ENCODE results near the gene ZMYND12. TPM values are rescaled to one million over a fixed set of nuclear protein-coding genes. Genes with fewer than 3 reads are reported as not detected.
"Not testable (repeated sequence)": the region's sequence is repeated elsewhere in the genome, so short reads cannot be mapped to it uniquely, and the experiment has no call there.

Gene ZMYND12
- total and polyA plus RNA-seq, 9 donors: 0.72 to 11.5 (median 3.1) TPM

- no peaks in the 10 kb centered on the region for H3K27me3 ChIP-seq
- intact Hi-C loops (cut with DNase I): no loop called here
- H3K36me3 ChIP-seq: no peaks in the 10 kb centered on the region
- no peak overlapping the region for H3K27ac ChIP-seq
- WGBS, 3 donors: 93 to 96% (median 95%) methylated on average over 3 of the region's 3 CpGs
- no peaks in the 10 kb centered on the region for H3K9me3 ChIP-seq
- H3K4me1 ChIP-seq (ENCODE audit: insufficient read depth): no peaks in the 10 kb centered on the region
- TF ChIP-seq POLR2A (IDR thresholded peaks at IDR 0.05) (no peak), EP300 (IDR thresholded peaks at IDR 0.05) (no peak), CTCF (IDR thresholded peaks at IDR 0.05) (no peak)
- no peak for DNase-seq
- H3K4me3 ChIP-seq: no peak overlapping the region
Measured at GRCh38 chr1:42477775-42478174, 22.0 kb upstream of the ZMYND12 start.

GRCh38 chr1:42477354-42477753, 21.5 kb upstream of the ZMYND12 start:
- H3K27me3 ChIP-seq; H3K36me3 ChIP-seq; H3K4me3 ChIP-seq; H3K4me1 ChIP-seq (ENCODE audit: insufficient read depth); H3K9me3 ChIP-seq; DNase-seq; intact Hi-C loops (cut with DNase I); H3K27ac ChIP-seq: not testable (repeated sequence)
- WGBS, 3 donors: 69 to 74% (median 71%) methylated on average over 4 of the region's 4 CpGs

GRCh38 chr1:42476605-42477004, 20.8 kb upstream of the ZMYND12 start:
- no peaks in the 10 kb centered on the region for H3K4me1 ChIP-seq (ENCODE audit: insufficient read depth)
- H3K27me3 ChIP-seq: no peaks in the 10 kb centered on the region
- H3K27ac ChIP-seq: no peak overlapping the region
- H3K9me3 ChIP-seq: no peaks in the 10 kb centered on the region
- intact Hi-C loops (cut with DNase I): no loop called here
- no peak for TF ChIP-seq POLR2A (IDR thresholded peaks at IDR 0.05)
- TF ChIP-seq CTCF (IDR thresholded peaks at IDR 0.05): no peak
- TF ChIP-seq EP300 (IDR thresholded peaks at IDR 0.05): no peak
- 90 to 94% (median 91%) methylated on average over 4 of the region's 4 CpGs for WGBS, 3 donors
- H3K4me3 ChIP-seq: no peak overlapping the region
- no peaks in the 10 kb centered on the region for H3K36me3 ChIP-seq
- no peak for DNase-seq

- H3K9me3 ChIP-seq: no peaks in the 10 kb centered on the region
- 94 to 99% (median 97%) methylated on average over 2 of the region's 2 CpGs for WGBS, 3 donors
- no peak for DNase-seq
- intact Hi-C loops (cut with DNase I): no loop called here
- TF ChIP-seq EP300 (IDR thresholded peaks at IDR 0.05): no peak
- TF ChIP-seq CTCF (IDR thresholded peaks at IDR 0.05): no peak
- no peak for TF ChIP-seq POLR2A (IDR thresholded peaks at IDR 0.05)
- H3K27ac ChIP-seq: no peak overlapping the region
- no peaks in the 10 kb centered on the region for H3K27me3 ChIP-seq
- H3K36me3 ChIP-seq: no peaks in the 10 kb centered on the region
- no peak overlapping the region for H3K4me3 ChIP-seq
- no peaks in the 10 kb centered on the region for H3K4me1 ChIP-seq (ENCODE audit: insufficient read depth)
Measured at GRCh38 chr1:42469727-42470126, 13.9 kb upstream of the ZMYND12 start.

GRCh38 chr1:42466030-42466429, 10.2 kb upstream of the ZMYND12 start:
- no peaks in the 10 kb centered on the region for H3K9me3 ChIP-seq
- H3K27me3 ChIP-seq: no peaks in the 10 kb centered on the region
- H3K4me1 ChIP-seq (ENCODE audit: insufficient read depth): peaks cover 5% of the 10 kb centered on the region
- TF ChIP-seq CTCF (IDR thresholded peaks at IDR 0.05) (no peak), EP300 (IDR thresholded peaks at IDR 0.05) (no peak), POLR2A (IDR thresholded peaks at IDR 0.05) (no peak)
- no peak for DNase-seq
- no peak overlapping the region for H3K4me3 ChIP-seq
- intact Hi-C loops (cut with DNase I): no loop called here
- WGBS, 3 donors: 87 to 88% (median 87%) methylated on average over 2 of the region's 2 CpGs
- no peak overlapping the region for H3K27ac ChIP-seq
- no peaks in the 10 kb centered on the region for H3K36me3 ChIP-seq

All from ovary (tissue), 9 donors.